ENCODE measurements around the gene YTHDC1. TPM values are rescaled to one million over a fixed set of nuclear protein-coding genes. Genes with fewer than 3 reads are reported as not detected.

Gene YTHDC1
- total and polyA plus RNA-seq, 2 of the 4 experiments (the other 2 are of a cell fraction), result 31.9 to 32.7 TPM

GRCh38 chr4:68348577-68348976, 1.3 kb downstream of the YTHDC1 start:
- intact Hi-C loops (cut with micrococcal nuclease) (loop anchor here (1.0 to 2.0 kb wide), 2 partner anchors 10 to 76 kb away; no protein-coding TSS in a partner anchor), dilution Hi-C loops (cut with HindIII; ENCODE audit: low sequenced_read_pairs, unreplicated experiment) (no loop called here), in situ Hi-C loops (cut with MboI; ENCODE audit: low sequenced_read_pairs) (no loop called here)
- H3K4me3 ChIP-seq (ENCODE audit: insufficient read depth, low read depth, low read length), result peak overlapping the region; percentile 78
- H3K9me3 ChIP-seq (ENCODE audit: control insufficient read depth, insufficient read depth, low read length), result no peaks in the 10 kb centered on the region
- no peak overlapping the region for H4K5ac ChIP-seq (ENCODE audit: low read depth, low read length)
- no peaks in the 10 kb centered on the region for H3K36me3 ChIP-seq (ENCODE audit: control insufficient read depth, insufficient read depth, low read length)
- H2AK9ac ChIP-seq (replicated peaks; ENCODE audit: low read depth, low read length, poor library complexity), result no peak overlapping the region
- H3K56ac ChIP-seq (ENCODE audit: extremely low read depth, insufficient read depth, low read length), result peak overlapping the region; percentile 91; the same call in 1 of the 2 replicates
- no peak overlapping the region for H4K91ac ChIP-seq (ENCODE audit: insufficient read depth, low read depth, low read length)
- peak overlapping the region; percentile 45; the same call in 1 of the 2 replicates for H3K18ac ChIP-seq (ENCODE audit: low read depth, low read length)
- peak overlapping the region; percentile 95 for H3K9ac ChIP-seq (ENCODE audit: low read depth, low read length)
- DNase-seq (no peak), ATAC-seq (ENCODE audit: low read depth) (no peak)
- H2BK20ac ChIP-seq (ENCODE audit: low read depth, low read length), result no peak overlapping the region
- H2AFZ ChIP-seq (replicated peaks; ENCODE audit: low read length, poor library complexity), result no peak overlapping the region
- H3K14ac ChIP-seq (replicated peaks; ENCODE audit: low read depth, low read length), result peak overlapping the region; percentile 89; the same call in 1 of the 2 replicates
- no peak overlapping the region for H2BK15ac ChIP-seq (ENCODE audit: low read depth, low read length)
- H3K9me1 ChIP-seq (ENCODE audit: insufficient read depth, low read length), result no peaks in the 10 kb centered on the region; the same call in 1 of the 2 replicates
- peaks cover 0 to 21% of the 10 kb centered on the region in 2 experiments; a peak in 2 of 4 replicates for H3K79me1 ChIP-seq (ENCODE audit: low read depth in 1 of 2, low read length in 2 of 2)
- H4K20me1 ChIP-seq (ENCODE audit: insufficient read depth, low read length), result peaks cover 56% of the 10 kb centered on the region
- TF ChIP-seq, protein P1, sequence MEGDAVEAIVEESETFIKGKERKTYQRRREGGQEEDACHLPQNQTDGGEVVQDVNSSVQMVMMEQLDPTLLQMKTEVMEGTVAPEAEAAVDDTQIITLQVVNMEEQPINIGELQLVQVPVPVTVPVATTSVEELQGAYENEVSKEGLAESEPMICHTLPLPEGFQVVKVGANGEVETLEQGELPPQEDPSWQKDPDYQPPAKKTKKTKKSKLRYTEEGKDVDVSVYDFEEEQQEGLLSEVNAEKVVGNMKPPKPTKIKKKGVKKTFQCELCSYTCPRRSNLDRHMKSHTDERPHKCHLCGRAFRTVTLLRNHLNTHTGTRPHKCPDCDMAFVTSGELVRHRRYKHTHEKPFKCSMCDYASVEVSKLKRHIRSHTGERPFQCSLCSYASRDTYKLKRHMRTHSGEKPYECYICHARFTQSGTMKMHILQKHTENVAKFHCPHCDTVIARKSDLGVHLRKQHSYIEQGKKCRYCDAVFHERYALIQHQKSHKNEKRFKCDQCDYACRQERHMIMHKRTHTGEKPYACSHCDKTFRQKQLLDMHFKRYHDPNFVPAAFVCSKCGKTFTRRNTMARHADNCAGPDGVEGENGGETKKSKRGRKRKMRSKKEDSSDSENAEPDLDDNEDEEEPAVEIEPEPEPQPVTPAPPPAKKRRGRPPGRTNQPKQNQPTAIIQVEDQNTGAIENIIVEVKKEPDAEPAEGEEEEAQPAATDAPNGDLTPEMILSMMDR (conservative IDR thresholded peaks at IDR 0.05; ENCODE audit: low read depth, low read length), result no peak
- TF ChIP-seq MXI1 (IDR thresholded peaks at IDR 0.05; ENCODE audit: borderline replicate concordance, low read depth, low read length) (no peak), NFE2L2 (IDR thresholded peaks at IDR 0.05; ENCODE audit: low read depth, low read length) (no peak)
- POLR2A ChIA-PET (ENCODE audit: unreplicated experiment), result no interaction called here
- H3K4me2 ChIP-seq (ENCODE audit: low read depth, low read length), result peak overlapping the region; percentile 99
- H2AK5ac ChIP-seq (ENCODE audit: low read depth, low read length), result no peak overlapping the region
- no peak overlapping the region for H4K8ac ChIP-seq (ENCODE audit: low read depth in 2 of 2, low read length in 2 of 2)
- H3K4me1 ChIP-seq (ENCODE audit: control insufficient read depth, insufficient read depth, low read length), result peaks cover 3% of the 10 kb centered on the region
- H3K27ac ChIP-seq (ENCODE audit: insufficient read depth, low read length), result peak overlapping the region; percentile 86; the same call in 1 of the 2 replicates
- WGBS, 2 experiments (ENCODE audit: extremely low coverage in 2 of 2, insufficient read length in 1 of 2), result no CpG with 5 or more reads among the region's 4 CpGs
- peak overlapping the region; percentile 84; the same call in 1 of the 2 replicates for H3K23ac ChIP-seq (ENCODE audit: low read depth, low read length)
- BruUV-seq (replicated peaks), result TSS peak; percentile 38
- peak overlapping the region; percentile 88 for H2BK5ac ChIP-seq (ENCODE audit: low read depth, low read length, poor library complexity, severe bottlenecking)
- peak overlapping the region; percentile 71; the same call in 1 of the 2 replicates for H3K4ac ChIP-seq (ENCODE audit: low read depth, low read length)
- CTCF ChIA-PET, result interaction anchor here (1.3 to 1.4 kb wide), 2 partner anchors 15 to 27 kb away, joined by 3 read pairs; no protein-coding TSS in a partner anchor
- no peaks in the 10 kb centered on the region for H3K27me3 ChIP-seq (ENCODE audit: control insufficient read depth, insufficient read depth, low read length)
- no peak overlapping the region for H2BK120ac ChIP-seq (ENCODE audit: low read depth, low read length)

Measured in IMR-90 (cell line).